H9 (cell line): ENCODE measurements around the gene KLF2. TPM values are rescaled to one million over a fixed set of nuclear protein-coding genes. Genes with fewer than 3 reads are reported as not detected.

Experiments
- DNase-seq: peaks from one replicate; pipeline ENCODE4 v3.0.0-alpha.2; 2017
- H2AFZ ChIP-seq: one replicate; pipeline ENCODE4 v1.6.1; 2013; ENCODE audit warnings: mild to moderate bottlenecking, low read length, control low read depth, moderate library complexity
- H2AK5ac ChIP-seq: 2 replicates; pipeline ENCODE4 v1.6.1; 2013; ENCODE audit warnings: low read length, control low read depth, mixed read lengths; ENCODE audit not compliant: insufficient read length
- H2BK120ac ChIP-seq: one replicate; pipeline ENCODE4 v1.6.1; 2013; ENCODE audit warnings: low read depth, mild to moderate bottlenecking, low read length, control low read depth, inconsistent platforms; ENCODE audit not compliant: poor library complexity, severe bottlenecking
- H2BK12ac ChIP-seq: 2 replicates; pipeline ENCODE4 v1.6.1; 2013; ENCODE audit warnings: low read length, control low read depth, mixed read lengths, low read depth; ENCODE audit not compliant: insufficient read length
- H2BK15ac ChIP-seq: 2 replicates; pipeline ENCODE4 v1.6.1; 2013; ENCODE audit warnings: low read depth, low read length, control low read depth
- H2BK20ac ChIP-seq: one replicate; pipeline ENCODE4 v1.6.1; 2013; ENCODE audit warnings: low read depth, mild to moderate bottlenecking, low read length, control low read depth, inconsistent platforms; ENCODE audit not compliant: poor library complexity, severe bottlenecking
- H2BK5ac ChIP-seq: 2 replicates; pipeline ENCODE4 v1.6.1; 2013; ENCODE audit warnings: low read length, control low read depth, mixed read lengths; ENCODE audit not compliant: insufficient read length
- H3K14ac ChIP-seq: 2 replicates; pipeline ENCODE4 v1.6.1; 2013; ENCODE audit warnings: low read length, control low read depth; ENCODE audit not compliant: insufficient read depth
- H3K18ac ChIP-seq: 2 replicates; pipeline ENCODE4 v1.6.1; 2013; ENCODE audit warnings: low read depth, mild to moderate bottlenecking, mixed read lengths, low read length, control low read depth; ENCODE audit not compliant: insufficient read length
- H3K23ac ChIP-seq: 2 replicates; pipeline ENCODE4 v1.6.1; 2013; ENCODE audit warnings: low read length, control low read depth, mixed read lengths, low read depth; ENCODE audit not compliant: insufficient read length
- H3K23me2 ChIP-seq: 2 replicates; pipeline ENCODE4 v1.6.1; 2013; ENCODE audit warnings: low read depth, mild to moderate bottlenecking, mixed read lengths, low read length, control low read depth; ENCODE audit not compliant: insufficient read length, poor library complexity, severe bottlenecking
- H3K27ac ChIP-seq: 2 replicates; pipeline ENCODE4 v1.5.1; 2013; ENCODE audit warnings: low read length, control low read depth, mixed read lengths, low read depth; ENCODE audit not compliant: insufficient read length
- H3K27me3 ChIP-seq: 2 replicates; pipeline ENCODE4 v1.6.1; 2013; ENCODE audit warnings: low read length, control low read depth, inconsistent platforms; ENCODE audit not compliant: insufficient read depth
- H3K4ac ChIP-seq: 2 replicates; pipeline ENCODE4 v1.6.1; 2013; ENCODE audit warnings: low read depth, mild to moderate bottlenecking, control low read depth, inconsistent platforms, low read length, moderate library complexity
- H3K4me1 ChIP-seq: 2 replicates; pipeline ENCODE4 v1.6.1; 2013; ENCODE audit warnings: low read length, control low read depth, inconsistent platforms; ENCODE audit not compliant: insufficient read depth
- H3K4me2 ChIP-seq: 2 replicates; pipeline ENCODE4 v1.6.1; 2013; ENCODE audit warnings: low read length, control low read depth, mixed read lengths; ENCODE audit not compliant: insufficient read length, insufficient read depth
- H3K56ac ChIP-seq: 2 replicates; pipeline ENCODE4 v1.6.1; 2013; ENCODE audit warnings: low read depth, mild to moderate bottlenecking, mixed read lengths, low read length, control low read depth; ENCODE audit not compliant: insufficient read length
- H3K79me1 ChIP-seq: 2 replicates; pipeline ENCODE4 v1.6.1; 2013; ENCODE audit warnings: low read depth, mild to moderate bottlenecking, moderate library complexity, low read length, control low read depth, inconsistent platforms; ENCODE audit not compliant: insufficient read depth, poor library complexity, severe bottlenecking
- H3K79me2 ChIP-seq: 2 replicates; pipeline ENCODE4 v1.6.1; 2013; ENCODE audit warnings: low read length, control low read depth, inconsistent platforms; ENCODE audit not compliant: insufficient read depth
- H3K9ac ChIP-seq: 2 replicates; pipeline ENCODE4 v1.6.1; 2013; ENCODE audit warnings: low read length, control low read depth, mixed read lengths; ENCODE audit not compliant: insufficient read length; ENCODE audit errors: extremely low read depth
- H3K9me3 ChIP-seq: one replicate; pipeline ENCODE4 v1.6.1; 2013; ENCODE audit warnings: low read depth, low read length, inconsistent platforms; ENCODE audit not compliant: control insufficient read depth
- H3T11ph ChIP-seq: one replicate; pipeline ENCODE4 v1.6.1; 2013; ENCODE audit warnings: mild to moderate bottlenecking, low read length, control low read depth, inconsistent platforms
- H4K20me1 ChIP-seq: one replicate; pipeline ENCODE4 v1.6.1; 2013; ENCODE audit not compliant: control insufficient read depth, insufficient read length, insufficient read depth
- H4K5ac ChIP-seq: 2 replicates; pipeline ENCODE4 v1.6.1; 2013; ENCODE audit warnings: low read depth, mild to moderate bottlenecking, mixed read lengths, low read length, control low read depth; ENCODE audit not compliant: insufficient read length
- H4K8ac ChIP-seq: replicated peaks from 2 replicates; pipeline ENCODE4 v1.6.1; 2013; ENCODE audit warnings: low read length, control low read depth, mixed read lengths, low read depth; ENCODE audit not compliant: insufficient read length
- H4K91ac ChIP-seq: 2 replicates; pipeline ENCODE4 v1.6.1; 2013; ENCODE audit warnings: low read depth, mild to moderate bottlenecking, moderate library complexity, mixed read lengths, low read length, control low read depth; ENCODE audit not compliant: insufficient read length
- H3K27ac Mint-ChIP-seq, 3 experiments: 2 replicates in 2 of 3; 3 replicates in 1 of 3; pipeline ENCODE4 v1.8.0; 2020 to 2021; ENCODE audit warnings: mixed read lengths in 3 of 3, mild to moderate bottlenecking in 1 of 3, moderate library complexity in 1 of 3
- H3K27me3 Mint-ChIP-seq: 2 replicates; pipeline ENCODE4 v1.8.0; 2021; ENCODE audit warnings: low read depth, mild to moderate bottlenecking, moderate library complexity, mixed read lengths
- H3K36me3 Mint-ChIP-seq, 3 experiments: 2 replicates in 2 of 3; 3 replicates in 1 of 3; pipeline ENCODE4 v1.8.0; 2020 to 2021; ENCODE audit warnings: low read depth in 3 of 3, mixed read lengths in 3 of 3; ENCODE audit not compliant: insufficient read depth in 1 of 3
- H3K4me1 Mint-ChIP-seq, 2 experiments: 2 replicates each; pipeline ENCODE4 v1.8.0; 2020; ENCODE audit warnings: mixed read lengths in 2 of 2
- H3K4me3 Mint-ChIP-seq, 2 experiments: 2 replicates in 1 of 2; 3 replicates in 1 of 2; pipeline ENCODE4 v1.8.0; 2020 to 2021; ENCODE audit warnings: mild to moderate bottlenecking in 2 of 2, mixed read lengths in 2 of 2, moderate library complexity in 1 of 2
- H3K9me3 Mint-ChIP-seq, 2 experiments: 2 replicates in 1 of 2; 3 replicates in 1 of 2; pipeline ENCODE4 v1.8.0; 2020; ENCODE audit warnings: mild to moderate bottlenecking in 2 of 2, mixed read lengths in 2 of 2, moderate library complexity in 1 of 2
- CTCF ChIP-seq: fragments of 200-600 bp; sonication (generic); conservative IDR thresholded peaks from 3 replicates; pipeline ENCODE4 v1.8.0; 2021; ENCODE audit warnings: antibody characterized with exemption, mild to moderate bottlenecking
- WGBS: extraction: QIAGEN DNeasy Blood & Tissue Kit; methylation state at CpG from one replicate; pipeline ENCODE4 v1.1.7; 2013; ENCODE audit warnings: missing lambda C conversion rate, low lambda C conversion rate, mixed read lengths; ENCODE audit not compliant: insufficient read length; ENCODE audit errors: extremely low coverage; 5-methylcytosine and 5-hydroxymethylcytosine counted together
- total RNA-seq: library from RNA; stranded (reverse); gene quantifications from 2 replicates; pipeline ENCODE4 v1.2.1, GENCODE V29; 2021

The KLF2 gene
- total RNA-seq, 1 experiment from 2014 or later, result 0.33 TPM

- H3K9ac ChIP-seq, result no peak overlapping the region
- H3K27ac ChIP-seq, result no peak overlapping the region
- H2AK5ac ChIP-seq, result no peak overlapping the region
- no peaks in the 10 kb centered on the region for H3K27me3 ChIP-seq
- no peak overlapping the region for H4K5ac ChIP-seq
- H4K8ac ChIP-seq, result no peak overlapping the region
- H3K9me3 Mint-ChIP-seq, result no peaks in the 10 kb centered on the region; a peak in 1 of 5 replicates
- H3K36me3 Mint-ChIP-seq, result no peaks in the 10 kb centered on the region
- no peak overlapping the region for H2BK15ac ChIP-seq
- H2BK5ac ChIP-seq, result no peak overlapping the region
- no peak overlapping the region for H2BK120ac ChIP-seq
- no peak overlapping the region for H2BK20ac ChIP-seq
- no peak overlapping the region for H3K14ac ChIP-seq
- H3K79me1 ChIP-seq, result no peaks in the 10 kb centered on the region
- no peak overlapping the region for H2AFZ ChIP-seq
- no peak overlapping the region for H3K4ac ChIP-seq
- H3K23ac ChIP-seq, result no peak overlapping the region
- no peaks in the 10 kb centered on the region for H3K79me2 ChIP-seq
- H3K4me1 Mint-ChIP-seq, result peaks cover 0 to 3% of the 10 kb centered on the region in 2 experiments; a peak in 2 of 4 replicates
- no peak for DNase-seq
- H3K4me3 Mint-ChIP-seq, result no peak overlapping the region
- H2BK12ac ChIP-seq, result no peak overlapping the region
- no peak overlapping the region for H4K91ac ChIP-seq
- no peak overlapping the region for H3K18ac ChIP-seq
- H3K4me2 ChIP-seq, result no peak overlapping the region
- H3T11ph ChIP-seq, result no peak overlapping the region
- H3K23me2 ChIP-seq, result no peaks in the 10 kb centered on the region
- peaks cover 5% of the 10 kb centered on the region for H3K27me3 Mint-ChIP-seq
- TF ChIP-seq CTCF, result no peak
- WGBS, result no CpG with 5 or more reads among the region's 3 CpGs
- no peak overlapping the region for H3K56ac ChIP-seq
- H3K9me3 ChIP-seq, result no peaks in the 10 kb centered on the region
- H4K20me1 ChIP-seq, result no peaks in the 10 kb centered on the region
- no peak overlapping the region for H3K27ac Mint-ChIP-seq
- no peaks in the 10 kb centered on the region for H3K4me1 ChIP-seq
Observed at GRCh38 chr19:16298334-16298733, 26.3 kb upstream of the KLF2 start.
